Endometrial microvascular endothelial cells (primary cell): Measurements from ENCODE around the gene HMBS. TPM values are rescaled to one million over a fixed set of nuclear protein-coding genes. Genes with fewer than 3 reads are reported as not detected.
"Not testable (repeated sequence)": the region's sequence is repeated elsewhere in the genome, so short reads cannot be mapped to it uniquely, and the experiment has no call there.

Source experiments
- in situ Hi-C: cut with HindIII; loops from 2 replicates; pipeline ENCODE4 v1.10.0; 2017; ENCODE audit warnings: low sequenced_read_pairs, low pct_unique_long_range_greater_than_20kb; ENCODE audit errors: inconsistent ontology term
- total RNA-seq: library from RNA; depleted of rRNA; stranded (reverse); fragments of >200 nt; gene quantifications from one replicate; pipeline ENCODE4 v1.2.3, GENCODE V29; 2015; ENCODE audit errors: inconsistent ontology term

The HMBS gene
- 8.2 TPM for total RNA-seq

DNA sequence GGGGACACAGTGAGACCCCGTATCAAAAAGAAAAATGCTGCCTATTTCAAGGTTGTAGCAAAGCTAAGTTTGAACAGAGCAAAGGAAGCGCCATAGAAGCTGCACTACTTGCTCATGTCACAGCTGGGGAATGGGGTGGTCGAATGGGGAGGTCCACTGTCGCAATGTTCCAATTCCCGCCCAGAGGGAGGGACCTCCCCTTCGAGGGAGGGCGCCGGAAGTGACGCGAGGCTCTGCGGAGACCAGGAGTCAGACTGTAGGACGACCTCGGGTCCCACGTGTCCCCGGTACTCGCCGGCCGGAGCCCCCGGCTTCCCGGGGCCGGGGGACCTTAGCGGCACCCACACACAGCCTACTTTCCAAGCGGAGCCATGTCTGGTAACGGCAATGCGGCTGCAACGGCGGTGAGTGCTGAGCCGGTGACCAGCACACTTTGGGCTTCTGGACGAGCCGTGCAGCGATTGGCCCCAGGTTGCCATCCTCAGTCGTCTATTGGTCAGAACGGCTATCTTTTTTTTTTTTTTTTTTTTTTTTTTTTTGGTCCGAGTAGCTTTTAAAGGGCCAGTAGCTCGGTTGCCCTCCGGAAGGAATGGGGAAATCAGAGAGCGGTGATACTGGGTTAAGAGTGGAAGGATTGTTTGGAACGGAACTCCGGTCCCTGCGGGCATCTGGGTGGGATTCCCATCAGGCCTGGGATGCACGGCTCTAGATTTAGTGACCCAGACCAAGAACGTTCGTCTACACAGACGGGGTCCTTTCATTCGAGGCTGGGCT lies at the start of gene HMBS:
Gene HMBS (plus strand): TSS at position 219 of the 774 bp plus-strand sequence. CDS start 153 bp downstream, at position 372.
- in situ Hi-C loops, result no loop called here

DNA sequence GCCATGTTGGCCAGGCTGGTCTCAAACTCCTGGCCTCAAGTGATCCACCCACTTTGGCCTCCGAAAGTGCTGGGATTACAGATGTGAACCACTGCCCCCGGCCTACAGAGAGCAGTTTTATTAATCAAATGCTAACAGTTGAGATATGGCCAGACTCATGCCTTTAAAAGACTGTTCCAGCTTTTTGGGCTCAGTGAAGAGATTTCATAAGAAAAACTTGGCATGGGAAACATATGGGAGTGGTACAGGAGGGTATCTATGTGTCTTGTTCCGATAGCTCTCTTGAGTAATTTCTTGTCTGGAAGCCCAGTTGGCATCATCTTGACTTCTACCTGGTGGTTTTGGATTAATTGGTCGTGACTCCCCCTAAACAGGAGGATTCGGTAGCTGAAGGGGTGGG lies 45.8 kb upstream of the HMBS start:
- in situ Hi-C loops, result no loop called here

DNA sequence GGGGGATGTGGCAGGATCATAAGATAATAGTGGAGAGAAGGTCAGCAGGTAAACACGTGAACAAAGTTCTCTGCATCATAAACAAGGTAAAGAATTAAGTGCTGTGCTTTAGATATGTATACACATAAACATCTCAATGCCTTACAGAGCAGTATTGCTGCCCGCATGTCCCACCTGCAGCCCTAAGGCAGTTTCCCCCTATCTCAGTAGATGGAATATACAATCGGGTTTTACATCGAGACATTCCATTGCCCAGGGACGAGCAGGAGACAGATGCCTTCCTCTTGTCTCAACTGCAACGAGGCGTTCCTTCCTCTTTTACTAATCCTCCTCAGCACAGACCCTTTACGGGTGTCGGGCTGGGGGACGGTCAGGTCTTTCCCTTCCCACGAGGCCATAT lies 45.2 kb upstream of the HMBS start:
- in situ Hi-C loops, result not testable (repeated sequence)

DNA sequence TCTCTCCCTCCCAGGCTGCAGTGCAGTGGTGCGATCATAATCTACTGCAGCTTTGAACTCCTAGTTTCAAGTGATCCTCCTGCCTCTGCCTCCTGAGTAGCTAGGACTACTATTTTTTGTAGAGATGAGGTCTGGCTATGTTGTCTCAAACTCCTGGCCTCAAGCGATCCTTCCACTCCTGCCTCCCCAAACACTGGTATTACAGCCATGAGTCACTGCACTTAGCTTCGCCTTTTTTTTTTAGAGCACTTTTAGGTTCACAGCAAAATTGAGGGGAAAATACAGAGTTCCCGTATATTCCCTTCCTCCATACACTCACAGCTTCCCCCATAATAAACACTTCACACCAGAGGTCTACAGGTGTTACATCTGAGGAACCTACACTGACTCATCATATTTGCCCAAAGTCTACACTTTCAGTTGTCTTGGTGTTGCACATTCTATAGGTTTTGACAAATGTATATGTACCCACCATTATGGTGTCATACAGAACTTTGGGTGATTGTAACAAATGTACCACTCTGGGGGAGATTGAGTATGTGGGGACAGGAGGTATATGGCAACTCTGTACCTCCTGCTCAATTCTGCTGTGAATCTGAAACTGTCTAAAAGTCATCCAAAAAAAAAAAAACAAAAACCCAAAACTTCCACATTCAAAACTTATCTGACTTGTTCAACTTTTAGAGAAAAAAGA lies 42.7 kb upstream of the HMBS start:
- in situ Hi-C loops, result no loop called here

DNA sequence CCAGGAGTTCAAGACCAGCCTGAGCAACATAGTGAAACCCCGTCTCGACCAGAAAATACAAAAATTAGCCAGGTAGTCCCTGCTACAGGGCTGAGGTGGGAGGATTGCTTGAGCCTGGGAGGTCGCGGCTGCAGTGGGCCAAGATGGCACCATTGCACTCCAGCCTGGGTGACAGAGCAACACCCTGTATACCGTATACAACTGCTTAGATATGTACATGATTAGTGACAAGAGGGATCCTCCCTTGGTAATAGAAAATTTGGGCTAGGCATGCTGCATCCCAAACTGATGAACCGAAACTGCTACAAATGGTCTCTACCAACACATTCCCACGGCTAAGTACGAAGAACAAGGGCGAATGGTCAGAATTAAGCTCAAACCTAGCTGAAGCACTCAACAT lies 41.8 kb upstream of the HMBS start:
- in situ Hi-C loops, result no loop called here

DNA sequence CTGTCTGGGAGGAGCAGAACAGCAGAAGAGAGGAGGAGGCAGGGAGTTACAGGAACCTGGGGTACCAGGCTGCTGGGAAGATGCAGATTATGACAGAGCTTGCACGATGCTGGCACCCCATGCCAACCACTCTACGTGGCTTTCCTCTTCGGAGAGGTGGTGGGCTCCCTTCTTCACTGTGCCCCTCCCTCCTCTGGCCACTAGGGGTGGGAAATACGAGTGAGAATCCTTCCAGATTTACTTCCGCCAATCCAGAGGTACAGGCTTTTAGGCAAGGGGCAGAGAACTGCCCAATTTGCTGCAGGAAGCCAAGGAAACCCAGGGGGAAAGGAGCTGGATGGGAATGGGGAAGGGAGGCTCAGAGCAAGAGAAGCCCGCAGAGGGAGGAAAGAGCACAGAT lies 40.0 kb upstream of the HMBS start:
- in situ Hi-C loops, result no loop called here

DNA sequence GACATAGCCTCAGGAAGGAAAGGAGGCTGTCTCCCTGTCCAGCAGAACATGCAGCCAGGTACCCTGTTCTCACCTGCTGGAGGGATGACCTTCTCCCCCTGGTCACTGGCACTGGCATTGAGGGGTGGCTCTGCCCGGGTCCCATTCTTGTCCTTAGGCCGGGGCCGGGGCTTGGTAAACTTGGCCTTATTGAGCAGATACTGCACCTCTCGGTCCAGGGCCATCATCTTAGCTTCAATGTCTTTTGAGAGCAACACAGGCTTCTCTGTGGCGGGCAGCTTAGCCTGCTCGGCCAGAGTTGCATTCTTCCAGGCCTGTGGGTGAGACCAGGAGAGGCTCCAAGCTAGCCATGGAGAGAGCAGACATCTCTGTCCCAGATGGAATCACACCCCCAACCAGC lies 38.2 kb upstream of the HMBS start:
- in situ Hi-C loops, result no loop called here

DNA sequence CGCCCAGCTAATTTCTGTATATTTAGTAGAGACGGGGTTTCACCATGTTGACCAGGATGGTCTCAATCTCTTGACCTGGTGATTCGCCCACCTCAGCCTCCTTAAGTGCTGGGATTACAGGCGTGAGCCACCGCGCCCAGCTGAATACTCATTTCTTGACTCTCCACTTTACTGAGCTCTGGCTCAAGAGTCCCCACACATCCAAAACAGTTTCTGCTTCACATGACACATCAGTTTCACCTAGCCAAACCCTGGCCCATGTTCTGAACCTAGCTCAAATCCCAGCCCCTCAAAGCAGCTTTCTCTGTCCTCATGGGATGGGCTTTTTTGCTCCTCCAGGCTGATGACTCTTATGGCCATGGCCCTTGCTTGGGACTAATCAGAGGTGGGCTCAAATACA lies 37.5 kb upstream of the HMBS start:
- in situ Hi-C loops, result no loop called here

DNA sequence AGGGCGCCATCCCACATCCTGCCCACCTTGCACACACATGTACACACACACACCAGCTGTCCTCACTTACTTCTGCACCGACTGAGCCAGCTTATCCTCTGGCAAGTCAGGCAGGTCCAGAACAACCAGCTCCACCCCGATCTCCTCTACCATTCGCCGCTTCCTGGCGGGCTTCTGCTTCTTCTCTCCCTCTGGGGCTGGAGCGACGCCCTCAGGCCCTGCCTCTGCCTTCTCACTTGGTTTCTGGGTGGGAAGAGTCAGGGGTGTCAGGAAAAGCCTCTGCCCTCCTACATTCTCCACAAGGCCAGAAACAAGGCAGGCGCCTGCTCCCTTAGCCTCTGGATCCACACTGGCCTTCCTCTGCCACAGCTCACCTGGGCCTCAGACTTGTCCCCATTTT lies 36.0 kb upstream of the HMBS start:
- in situ Hi-C loops, result no loop called here

DNA sequence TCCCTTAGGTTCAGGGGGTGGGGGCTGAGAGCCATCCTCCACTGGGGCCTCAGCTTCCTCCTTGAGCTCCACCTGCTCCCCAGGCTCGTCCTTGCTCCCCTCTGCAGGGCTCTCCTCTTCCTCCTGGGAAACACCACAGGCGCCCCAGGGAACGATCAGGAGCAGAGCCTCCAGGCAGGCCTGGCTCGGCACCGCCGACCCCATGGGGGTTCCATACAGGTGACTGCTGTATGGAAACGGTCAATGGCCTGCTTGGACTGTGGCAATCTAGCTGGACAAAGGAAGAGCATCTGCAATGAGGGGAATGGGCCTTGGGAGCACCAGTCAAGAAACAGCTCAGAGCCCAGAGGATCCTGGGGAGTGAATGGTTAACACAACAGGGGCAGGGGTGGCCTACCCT lies 35.6 kb upstream of the HMBS start:
- in situ Hi-C loops, result no loop called here

DNA sequence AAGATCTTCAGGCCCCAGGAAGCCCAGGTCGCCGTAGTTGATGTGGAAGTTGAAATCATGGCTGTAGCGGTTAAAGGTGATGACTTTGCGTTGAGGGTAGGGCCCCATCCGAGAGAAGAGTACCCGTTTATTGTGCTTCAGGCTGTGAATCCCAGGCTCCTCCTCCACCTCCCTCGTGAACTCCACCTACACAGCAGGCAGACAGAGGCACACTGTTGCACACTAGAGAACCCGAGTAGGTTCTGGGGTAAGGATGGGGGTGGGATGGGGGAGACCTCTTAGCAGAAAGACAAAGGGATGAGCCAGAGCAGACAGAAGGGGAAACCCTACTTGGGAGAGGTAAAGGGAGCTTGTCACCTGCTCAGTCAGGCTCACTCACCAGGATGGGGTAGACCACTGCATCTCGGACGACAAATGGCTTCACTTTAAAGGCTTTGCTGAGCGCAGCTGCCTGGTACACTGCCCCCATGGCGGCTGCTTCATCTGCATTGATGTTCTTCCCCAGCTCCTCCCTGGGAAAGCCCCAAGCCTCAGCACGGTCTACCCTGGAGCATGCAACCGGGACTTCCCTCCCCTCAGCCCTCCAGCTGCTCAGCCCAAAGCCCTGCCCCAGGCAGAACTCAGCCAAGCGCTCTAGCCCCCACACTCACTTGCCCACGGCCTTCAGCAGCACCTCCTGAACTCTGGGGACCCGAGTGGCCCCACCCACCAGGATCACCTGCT lies 33.1 kb upstream of the HMBS start:
- in situ Hi-C loops, result no loop called here

DNA sequence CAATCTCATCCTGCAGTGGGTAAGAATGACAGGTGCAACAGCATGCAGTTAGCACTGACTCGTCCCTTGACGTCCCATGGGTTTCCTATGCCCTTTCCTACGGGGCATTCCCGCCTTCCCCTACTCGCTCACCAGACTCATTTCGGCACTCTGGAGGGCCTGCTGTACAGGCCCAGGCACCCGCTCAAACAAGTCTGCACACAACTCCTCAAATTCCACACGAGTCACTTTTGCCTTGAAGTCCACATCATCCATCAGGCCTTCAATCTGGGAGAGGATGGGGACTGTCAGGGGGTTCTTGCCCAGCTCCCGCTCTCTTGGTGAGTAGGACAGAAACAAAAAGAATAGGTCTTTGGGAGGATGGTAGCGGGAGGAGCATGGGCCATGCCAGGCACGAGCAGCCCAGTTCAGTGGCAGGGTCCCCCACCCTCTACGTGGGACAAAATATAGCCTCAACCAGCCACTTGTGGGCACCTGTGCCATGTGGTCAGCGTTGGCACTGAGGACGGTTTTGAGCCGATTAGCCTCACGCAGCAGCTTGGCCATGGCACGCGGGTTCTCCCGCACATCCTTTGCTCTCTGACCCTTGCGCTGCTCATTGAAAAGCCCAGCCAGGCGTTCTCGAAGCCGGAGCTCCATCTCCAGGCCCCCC lies 32.4 kb upstream of the HMBS start:
- in situ Hi-C loops, result no loop called here

DNA sequence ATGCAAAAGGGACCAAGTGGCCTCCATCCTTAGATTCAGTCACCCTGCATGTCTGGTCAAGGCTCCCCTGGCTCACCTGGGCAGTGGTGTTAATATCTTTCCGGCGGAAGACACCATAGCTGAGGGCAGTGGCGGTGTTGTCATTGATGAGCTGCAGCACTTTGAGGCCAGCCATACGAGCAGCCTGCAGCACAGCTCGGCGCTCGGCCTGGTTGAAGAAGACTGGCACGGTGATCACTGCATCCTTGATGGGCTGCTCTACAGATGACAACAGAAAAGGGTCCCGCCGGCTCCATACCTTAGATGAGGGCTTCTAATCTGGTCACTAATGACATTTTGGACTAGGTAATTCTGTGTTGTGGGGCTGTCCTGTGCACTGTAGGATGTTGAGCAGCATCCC lies 30.3 kb upstream of the HMBS start:
- in situ Hi-C loops, result no loop called here

DNA sequence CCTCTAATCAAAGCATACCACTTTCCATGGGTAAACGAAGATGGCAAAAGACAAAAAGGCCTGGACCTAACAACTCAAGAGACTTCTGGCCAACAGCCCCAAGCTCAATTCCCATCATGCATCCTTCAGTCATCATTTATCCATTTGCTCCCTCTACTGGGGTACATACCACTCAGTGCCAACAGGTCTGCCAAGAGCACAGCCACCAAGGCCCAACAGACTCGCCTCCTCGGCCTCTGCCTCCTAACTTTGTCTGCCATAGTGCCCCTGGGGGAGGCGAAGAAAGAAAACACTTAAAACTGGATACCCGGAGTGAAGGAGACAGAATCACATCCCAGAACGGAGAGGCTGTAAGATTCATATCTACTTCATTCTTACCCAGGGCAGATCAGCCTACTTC lies 28.8 kb upstream of the HMBS start:
- in situ Hi-C loops, result no loop called here

DNA sequence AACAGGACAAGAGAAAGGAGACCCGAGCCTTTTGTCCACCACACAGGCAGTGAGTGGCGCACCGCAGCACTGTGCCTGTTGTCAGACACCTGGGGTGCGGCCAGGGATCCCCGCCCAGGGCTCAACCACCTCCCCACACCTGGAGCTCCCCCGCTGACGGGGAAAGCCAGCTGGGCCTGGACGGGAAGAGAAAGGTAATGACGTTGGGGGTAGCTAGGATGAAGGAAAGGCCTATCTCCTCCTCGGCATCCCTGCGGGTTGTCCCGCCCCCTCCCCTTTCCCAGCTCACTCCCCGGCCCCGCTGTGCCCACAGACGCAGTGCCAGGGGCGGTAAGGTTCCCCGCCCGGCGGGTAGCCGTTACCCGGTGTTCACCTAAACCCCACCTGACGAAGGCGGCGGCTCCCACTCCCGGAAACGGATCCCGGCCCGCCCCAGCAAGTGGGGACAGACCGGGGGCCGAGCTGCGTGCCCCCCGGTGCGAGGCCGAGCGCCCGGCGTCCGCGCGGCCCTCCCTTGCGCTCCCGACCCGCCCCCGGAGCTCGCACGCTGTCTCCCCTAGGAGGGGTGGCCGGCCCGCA lies 28.2 kb upstream of the HMBS start:
- in situ Hi-C loops, result no loop called here

DNA sequence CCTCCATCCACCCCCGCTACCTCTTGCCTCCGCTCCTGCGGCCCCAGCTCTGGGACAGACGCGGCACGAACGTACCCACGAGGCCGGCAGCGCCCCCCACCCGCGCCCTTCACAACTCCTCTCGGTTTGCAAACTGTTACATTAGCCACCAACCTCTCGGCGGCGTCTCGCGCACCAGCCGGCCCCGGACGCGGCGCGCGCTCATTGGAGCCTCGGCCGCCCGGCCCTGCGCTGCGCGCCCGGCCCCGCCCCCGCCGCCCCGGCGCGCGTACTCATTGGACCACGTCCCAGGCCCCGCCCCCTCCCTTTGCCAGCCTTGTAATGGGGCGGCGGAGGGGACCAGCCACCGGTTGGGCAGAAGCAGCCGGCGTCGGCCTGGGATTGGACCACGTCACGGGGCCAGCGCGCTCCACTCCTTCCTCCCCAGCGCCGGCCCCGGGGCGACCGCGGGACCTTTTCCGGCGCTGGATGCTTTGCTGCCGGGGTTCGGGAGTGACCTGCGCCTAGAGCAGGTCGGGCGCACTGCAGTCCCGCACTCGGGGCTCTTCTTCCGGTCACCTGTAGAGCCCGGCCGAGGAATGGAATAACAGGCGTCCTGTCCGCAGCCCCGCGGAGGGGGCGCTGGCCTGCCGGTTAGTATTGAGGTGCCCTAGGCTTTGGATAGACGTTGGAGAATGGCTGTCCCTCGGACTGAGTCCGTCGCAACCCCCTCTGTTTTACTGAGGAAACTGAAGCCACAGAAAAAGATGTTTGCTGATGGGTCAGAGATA lies 27.5 kb upstream of the HMBS start, which contains the start of gene HYOU1:
Gene HYOU1 (minus strand): TSS at position 206 of the 770 bp plus-strand sequence. CDS start 1,045 bp downstream, outside the sequence.
- in situ Hi-C loops, result no loop called here

DNA sequence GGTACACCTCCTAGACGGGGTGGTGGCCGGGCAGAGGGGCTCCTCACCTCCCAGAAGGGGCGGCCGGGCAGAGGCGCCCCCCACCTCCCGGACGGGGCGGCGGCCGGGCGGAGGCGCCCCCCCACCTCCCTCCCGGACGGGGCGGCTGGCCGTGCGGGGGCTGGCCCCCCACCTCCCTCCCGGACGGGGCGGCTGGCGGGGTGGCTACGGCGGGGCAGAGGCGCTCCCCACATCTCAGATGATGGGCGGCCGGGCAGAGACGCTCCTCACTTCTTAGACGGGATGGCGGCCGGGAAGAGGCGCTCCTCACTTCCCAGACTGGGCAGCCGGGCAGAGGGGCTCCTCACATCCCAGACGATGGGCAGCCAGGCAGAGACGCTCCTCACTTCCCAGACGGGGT lies 25.6 kb upstream of the HMBS start:
- in situ Hi-C loops, result not testable (repeated sequence)

DNA sequence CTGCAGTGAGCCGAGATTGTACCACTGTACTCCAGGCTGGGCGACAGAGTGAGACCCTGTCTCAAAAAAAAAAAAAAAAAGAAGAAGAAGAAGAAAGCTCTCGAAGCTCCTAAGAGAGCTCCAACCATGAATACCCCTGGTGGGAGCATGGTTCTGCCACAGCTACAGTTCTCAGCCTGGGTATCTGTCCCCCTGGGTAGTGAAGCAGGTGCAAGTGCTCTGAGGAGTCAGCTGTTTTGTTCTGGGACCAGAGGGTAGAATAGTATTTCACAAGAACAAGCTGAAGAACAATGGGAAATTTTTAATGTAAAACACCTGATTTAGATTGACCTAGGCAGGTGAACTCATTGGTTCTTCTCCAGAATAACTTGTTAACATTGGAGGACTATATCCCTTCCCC lies 23.4 kb upstream of the HMBS start:
- in situ Hi-C loops, result no loop called here
